Esophagus squamous epithelium (tissue), 4 donors: ENCODE measurements around the gene EOMES.
"Not testable (repeated sequence)": the region's sequence is repeated elsewhere in the genome, so short reads cannot be mapped to it uniquely, and the experiment has no call there.

Experiments used
- POLR2A ChIP-seq, 4 donors: fragments of 450-650 bp; IDR thresholded peaks; one replicate each; pipeline ENCODE4 v1.6.1; 2017; ENCODE audit warnings: antibody characterized with exemption in 4 of 4, mild to moderate bottlenecking in 4 of 4, moderate library complexity in 3 of 4
- TF ChIP-seq, protein P1 (sequence below), 6 experiments: fragments of 450-650 bp in 4 of 6; fragments of 200-600 bp in 2 of 6; sonication (generic) in 2 of 6; IDR thresholded peaks; one replicate each; pipeline ENCODE4 v1.5.1; 2016 to 2019; ENCODE audit warnings: antibody characterized with exemption in 6 of 6, mild to moderate bottlenecking in 4 of 6, moderate library complexity in 4 of 6

- not testable (repeated sequence) for TF ChIP-seq POLR2A (IDR thresholded peaks at IDR 0.05)
- TF ChIP-seq, protein P1, sequence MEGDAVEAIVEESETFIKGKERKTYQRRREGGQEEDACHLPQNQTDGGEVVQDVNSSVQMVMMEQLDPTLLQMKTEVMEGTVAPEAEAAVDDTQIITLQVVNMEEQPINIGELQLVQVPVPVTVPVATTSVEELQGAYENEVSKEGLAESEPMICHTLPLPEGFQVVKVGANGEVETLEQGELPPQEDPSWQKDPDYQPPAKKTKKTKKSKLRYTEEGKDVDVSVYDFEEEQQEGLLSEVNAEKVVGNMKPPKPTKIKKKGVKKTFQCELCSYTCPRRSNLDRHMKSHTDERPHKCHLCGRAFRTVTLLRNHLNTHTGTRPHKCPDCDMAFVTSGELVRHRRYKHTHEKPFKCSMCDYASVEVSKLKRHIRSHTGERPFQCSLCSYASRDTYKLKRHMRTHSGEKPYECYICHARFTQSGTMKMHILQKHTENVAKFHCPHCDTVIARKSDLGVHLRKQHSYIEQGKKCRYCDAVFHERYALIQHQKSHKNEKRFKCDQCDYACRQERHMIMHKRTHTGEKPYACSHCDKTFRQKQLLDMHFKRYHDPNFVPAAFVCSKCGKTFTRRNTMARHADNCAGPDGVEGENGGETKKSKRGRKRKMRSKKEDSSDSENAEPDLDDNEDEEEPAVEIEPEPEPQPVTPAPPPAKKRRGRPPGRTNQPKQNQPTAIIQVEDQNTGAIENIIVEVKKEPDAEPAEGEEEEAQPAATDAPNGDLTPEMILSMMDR (IDR thresholded peaks at IDR 0.05), result not testable (repeated sequence)
These were observed 48.3 kb upstream of the EOMES start for GRCh38 chr3:27770384-27770783.
